GM18858 (cell line): Measurements from ENCODE around the gene IRX5.
A peak's percentile ranks its signal among the peaks of the same experiment; 100 is the strongest.

Experiments
- ATAC-seq: cut with Tn5 transposase; IDR thresholded peaks from one replicate; pipeline ENCODE4 v1.9.1; 2021; ENCODE audit not compliant: unreplicated experiment

The IRX5 gene

DNA sequence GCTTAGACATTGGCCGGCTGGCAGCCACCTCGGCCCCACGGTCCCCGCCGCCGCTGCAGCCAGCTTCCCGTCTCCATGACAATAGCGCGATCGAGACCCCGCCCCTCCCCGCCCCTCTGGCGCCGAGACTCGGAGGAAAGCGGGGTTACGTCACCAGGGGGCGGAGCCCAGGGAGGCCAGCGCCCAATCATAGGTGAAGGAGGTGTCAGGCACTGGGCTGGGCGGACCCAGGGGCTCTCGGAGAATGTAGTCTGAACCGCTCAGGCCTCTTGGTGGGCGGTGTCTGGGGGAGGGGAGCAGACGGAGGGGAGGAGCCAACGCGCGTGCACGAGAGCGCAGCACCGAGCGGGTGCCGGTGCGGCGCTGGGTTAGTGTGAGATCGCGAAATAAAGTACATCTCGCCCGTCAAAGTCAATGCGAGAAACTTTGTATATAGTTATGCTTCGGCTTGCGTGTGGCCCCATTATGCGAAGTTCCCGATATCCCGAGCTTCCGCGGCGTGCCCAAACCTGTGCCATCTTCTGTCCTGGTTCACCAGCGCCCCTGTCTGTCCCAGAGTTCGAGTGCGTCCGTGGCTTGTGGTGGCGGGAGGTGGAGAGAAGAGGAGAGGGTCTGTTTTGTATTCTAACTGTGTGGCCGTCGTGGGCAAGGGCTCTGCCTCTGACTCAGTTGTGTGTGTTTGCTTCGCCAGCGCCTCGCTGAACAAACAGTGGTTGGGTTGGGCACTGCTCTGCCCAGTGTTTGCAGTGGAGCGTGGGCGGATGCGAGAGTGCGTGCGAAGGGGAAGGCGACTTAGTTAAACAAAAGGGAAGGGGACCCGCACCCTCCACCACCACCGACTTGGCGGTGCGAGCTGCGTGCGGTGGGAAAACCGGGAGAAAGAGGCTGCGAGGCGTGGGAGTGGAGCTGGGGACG, 1.3 kb upstream of the IRX5 start:
- ATAC-seq, result peak; percentile 85

DNA sequence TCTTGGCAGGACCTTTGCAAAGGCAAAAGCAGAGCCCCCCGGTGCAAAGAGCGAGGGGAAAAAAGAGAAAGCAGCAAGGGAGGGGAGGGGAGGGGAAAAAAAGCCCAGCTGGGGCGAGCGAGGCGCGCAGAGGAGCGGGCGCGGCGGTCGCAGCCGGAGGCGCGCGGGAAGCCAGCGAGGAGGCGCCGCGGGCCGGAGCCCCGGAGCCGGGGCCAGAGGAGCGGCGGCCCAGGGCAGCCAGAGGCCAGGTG, 129 bp downstream of the IRX5 start:
- no peak for ATAC-seq

DNA sequence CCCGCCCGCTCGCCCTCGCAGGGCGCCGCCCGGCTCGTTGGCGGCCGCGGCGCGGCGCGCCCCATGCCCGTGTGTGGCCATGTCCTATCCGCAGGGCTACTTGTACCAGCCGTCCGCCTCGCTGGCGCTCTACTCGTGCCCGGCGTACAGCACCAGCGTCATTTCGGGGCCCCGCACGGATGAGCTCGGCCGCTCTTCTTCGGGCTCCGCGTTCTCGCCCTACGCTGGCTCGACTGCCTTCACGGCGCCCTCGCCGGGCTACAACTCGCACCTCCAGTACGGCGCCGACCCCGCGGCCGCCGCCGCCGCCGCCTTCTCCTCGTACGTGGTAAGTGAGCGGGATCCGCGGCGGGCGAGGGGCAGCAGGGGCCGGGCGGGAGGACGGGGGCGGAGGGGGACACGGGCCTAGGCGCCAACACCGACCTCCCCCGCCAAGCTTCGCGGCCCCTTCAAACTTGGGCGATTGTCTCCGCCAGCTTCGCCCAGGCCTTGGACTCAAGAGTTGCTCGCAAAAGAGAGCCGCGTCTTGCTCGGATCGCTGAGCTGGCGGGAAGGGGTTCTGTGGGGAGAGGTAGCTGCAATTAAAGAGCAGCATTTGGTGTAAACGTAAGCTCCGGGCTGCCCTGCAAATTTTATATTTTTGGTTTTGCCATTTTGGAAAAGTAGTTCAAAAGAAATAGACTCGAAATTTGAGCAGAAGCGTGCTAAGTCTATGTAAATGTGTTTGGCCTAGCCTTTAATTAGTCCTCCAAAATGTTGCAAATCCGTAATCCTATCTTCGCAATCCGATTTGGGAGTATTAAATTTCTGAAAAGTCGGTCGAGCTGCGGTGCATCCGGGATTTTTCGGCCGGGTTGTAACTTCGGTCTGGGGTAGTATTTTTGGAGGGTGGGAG, 702 bp downstream of the IRX5 start:
- ATAC-seq, result no peak

DNA sequence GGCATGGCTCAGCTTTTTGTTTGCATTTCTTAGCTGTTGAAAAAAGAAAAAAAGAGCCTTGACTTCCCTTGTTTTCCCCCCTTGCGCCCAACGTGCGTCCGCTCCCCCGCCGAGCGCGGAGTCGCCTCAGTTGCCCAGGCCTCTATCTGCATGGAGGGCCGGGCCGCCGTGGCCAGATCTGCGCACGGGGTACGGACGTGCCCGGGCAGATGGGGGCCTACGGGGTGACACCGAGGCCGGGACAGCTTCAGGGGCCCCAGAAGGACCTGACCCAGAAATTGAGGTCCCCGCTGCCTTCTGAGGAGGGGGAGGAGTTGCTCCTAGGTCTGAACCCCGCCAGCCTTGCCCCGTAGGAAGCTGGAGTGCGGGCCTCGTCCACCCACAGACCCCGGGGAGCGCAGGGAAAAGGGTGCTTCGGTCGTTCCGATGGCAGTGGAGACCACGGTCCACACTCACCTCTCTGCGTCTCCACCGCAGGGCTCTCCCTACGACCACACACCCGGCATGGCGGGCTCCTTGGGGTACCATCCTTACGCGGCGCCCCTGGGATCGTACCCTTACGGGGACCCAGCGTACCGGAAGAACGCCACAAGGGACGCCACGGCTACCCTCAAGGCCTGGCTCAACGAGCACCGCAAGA, 1.5 kb downstream of the IRX5 start:
- ATAC-seq, result no peak

DNA sequence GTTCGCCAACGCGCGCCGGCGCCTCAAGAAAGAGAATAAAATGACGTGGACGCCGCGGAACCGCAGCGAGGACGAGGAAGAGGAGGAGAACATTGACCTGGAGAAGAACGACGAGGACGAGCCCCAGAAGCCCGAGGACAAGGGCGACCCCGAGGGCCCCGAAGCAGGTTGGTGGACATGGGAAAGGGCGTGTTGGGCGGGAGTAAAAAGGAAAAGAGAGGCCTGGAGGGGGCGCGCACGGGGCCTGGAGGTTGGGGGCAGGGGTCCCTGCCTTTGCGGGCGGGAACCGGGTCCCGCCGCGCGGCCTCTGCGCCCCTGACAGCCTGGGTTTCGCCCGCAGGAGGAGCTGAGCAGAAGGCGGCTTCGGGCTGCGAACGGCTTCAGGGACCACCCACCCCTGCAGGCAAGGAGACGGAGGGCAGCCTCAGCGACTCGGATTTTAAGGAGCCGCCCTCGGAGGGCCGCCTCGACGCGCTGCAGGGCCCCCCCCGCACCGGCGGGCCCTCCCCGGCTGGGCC, 2.1 kb downstream of the IRX5 start:
- ATAC-seq, result no peak

DNA sequence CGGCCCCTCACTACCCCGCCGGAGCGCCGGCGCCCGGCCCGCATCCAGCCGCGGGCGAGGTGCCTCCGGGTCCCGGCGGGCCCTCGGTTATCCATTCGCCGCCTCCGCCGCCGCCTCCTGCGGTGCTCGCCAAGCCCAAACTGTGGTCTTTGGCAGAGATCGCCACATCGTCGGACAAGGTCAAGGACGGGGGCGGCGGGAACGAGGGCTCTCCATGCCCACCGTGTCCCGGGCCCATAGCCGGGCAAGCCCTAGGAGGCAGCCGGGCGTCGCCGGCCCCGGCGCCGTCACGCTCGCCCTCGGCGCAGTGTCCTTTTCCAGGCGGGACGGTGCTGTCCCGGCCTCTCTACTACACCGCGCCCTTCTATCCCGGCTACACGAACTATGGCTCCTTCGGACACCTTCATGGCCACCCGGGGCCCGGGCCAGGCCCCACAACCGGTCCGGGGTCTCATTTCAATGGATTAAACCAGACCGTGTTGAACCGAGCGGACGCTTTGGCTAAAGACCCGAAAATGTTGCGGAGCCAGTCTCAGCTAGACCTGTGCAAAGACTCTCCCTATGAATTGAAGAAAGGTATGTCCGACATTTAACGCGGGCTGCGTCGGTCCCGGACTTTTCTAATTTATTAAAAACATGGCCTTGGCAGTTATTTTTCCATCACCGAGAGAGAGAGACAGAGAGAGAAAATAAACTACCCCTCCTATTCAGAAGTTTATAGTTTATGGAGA, 2.8 kb downstream of the IRX5 start:
- no peak for ATAC-seq

DNA sequence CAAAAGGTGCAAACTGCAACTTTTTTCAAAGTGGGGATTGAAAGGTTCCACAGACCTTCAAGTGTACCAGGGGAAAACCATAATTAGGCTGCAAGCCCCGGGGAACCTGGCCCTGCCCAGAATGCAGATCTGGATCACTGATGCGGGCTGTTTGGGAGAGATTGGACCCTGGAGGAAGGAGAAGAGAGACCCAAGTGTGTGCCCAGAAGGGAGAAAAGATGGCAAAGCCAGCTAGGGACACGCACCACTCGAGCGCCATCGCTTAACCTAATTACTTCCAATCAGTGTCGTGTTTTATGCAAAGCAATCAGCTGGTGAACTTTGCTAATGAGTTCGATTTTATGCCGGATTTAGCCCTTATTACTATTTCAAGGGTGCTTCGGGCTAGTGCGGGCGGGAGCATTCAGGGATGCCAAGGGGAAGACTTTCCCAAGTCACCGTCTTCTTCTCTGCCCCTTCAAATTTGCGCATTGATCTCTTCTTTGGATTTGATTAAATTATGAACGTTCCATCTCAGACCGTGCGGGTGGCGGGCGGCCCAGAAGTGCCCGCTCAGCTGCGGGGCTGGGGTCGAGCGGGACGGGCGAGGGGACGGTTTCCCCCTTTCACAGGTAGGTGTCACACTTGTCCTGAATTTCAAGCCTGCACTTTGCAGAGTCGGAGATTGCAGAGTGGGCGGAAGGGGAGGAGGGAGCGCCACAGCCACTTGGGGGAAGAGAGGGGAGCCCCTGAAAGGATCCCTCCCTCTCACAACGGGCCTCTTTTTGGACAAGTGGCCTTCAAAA, 4.0 kb downstream of the IRX5 start:
- ATAC-seq, result no peak

DNA sequence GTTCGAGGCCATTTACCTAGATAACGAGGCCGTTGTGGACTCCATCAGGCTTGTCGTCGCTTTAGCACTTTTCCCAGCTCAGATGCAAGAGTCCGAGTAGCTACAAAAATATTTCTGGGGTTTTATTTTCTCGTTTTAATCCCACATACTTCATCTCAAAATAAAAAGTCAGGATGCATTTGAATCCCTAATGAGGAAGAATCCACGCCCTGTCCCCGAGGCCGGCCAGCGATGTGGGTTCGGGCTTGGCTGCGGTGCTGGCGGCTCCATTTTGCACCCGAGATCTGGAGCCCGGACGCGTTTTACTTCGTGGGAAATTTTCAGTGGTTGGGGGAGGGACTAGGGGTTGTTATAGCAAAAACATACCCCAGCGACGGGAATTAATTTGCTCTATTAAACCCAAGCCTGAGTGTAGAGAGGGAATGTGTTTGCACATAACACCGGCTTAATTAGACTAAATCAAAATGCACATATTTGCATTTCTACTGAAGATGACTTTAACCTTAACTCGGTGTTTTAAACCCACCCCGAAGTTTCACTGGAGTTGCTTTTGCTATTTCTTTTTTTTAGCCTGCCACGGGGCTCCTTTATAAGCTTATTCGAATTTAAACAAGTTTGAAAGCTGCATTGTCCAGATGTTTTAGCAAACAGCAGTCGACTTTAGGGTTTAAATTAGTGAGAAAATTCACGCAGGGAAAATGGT, 4.8 kb downstream of the IRX5 start:
- no peak for ATAC-seq

DNA sequence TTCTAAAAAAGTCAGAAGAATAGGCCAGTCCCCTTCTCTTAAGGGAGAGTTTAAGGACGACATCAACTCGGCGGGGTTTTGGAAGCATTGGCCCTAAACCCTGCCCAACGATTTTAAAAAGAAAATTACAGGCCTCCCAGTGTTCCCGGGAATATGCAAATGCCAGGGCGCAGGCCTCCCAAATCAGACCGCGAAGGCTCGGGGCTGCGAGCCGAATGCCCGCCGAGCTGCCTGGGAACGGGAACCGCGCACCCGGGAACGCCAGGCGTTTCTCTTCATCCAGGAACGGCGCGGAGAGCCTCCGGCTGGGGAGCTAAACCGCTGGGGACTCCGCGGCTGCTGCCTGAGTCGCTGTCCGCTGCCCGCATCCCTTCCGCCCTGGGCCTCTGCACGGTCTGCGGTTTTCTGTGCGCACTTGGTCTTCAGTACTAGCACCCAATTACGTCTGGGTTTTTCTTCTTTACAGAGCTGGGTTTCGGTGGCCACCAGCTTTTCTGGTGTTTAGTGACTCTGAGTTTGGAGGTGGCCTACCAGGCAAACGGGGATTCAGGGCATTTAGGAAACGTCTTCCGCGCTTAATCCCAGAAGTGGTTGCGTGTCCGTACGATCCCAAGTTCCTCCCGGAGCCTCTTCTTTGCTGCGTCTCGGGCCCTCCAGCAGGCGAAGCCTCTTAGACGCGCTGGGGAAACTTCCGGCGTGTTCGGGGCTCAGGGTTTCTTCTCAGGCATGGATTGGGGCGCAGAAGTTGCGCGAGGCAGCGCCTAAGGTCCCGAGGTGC, 5.7 kb downstream of the IRX5 start:
- ATAC-seq, result no peak

DNA sequence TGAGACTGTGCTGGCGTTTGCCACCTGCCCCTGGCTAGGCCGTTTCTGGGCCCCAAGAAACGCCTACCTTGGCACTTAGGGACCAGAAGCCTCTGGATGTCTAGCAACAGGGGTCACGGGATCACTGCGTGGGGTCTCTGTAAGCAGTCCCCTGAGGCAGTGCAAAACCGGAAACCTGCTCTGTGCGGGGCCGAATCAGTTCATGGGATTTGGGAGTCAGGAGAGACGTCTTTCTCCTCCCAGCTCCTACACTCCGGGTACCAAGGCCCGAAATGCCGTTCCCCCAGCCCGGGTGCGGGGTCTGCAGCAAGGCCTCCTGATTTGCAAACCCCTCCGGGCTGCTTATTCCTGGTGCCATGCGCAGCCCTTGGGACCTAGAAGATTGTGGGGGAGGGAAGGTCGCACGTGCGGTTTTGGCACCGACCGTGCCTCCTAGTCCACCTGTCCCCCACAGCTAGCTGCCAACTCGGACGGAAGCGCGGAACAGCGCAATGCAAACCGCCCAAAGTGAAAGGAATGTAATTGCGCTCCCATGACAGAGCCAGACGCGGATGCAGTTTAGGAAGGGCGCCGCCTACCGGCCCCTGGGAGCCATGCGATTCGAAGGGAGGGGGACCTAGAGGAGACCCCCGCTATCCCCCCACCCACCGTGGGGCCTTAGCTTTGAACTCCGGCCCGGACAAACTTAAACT, 6.5 kb downstream of the IRX5 start:
- ATAC-seq, result no peak

DNA sequence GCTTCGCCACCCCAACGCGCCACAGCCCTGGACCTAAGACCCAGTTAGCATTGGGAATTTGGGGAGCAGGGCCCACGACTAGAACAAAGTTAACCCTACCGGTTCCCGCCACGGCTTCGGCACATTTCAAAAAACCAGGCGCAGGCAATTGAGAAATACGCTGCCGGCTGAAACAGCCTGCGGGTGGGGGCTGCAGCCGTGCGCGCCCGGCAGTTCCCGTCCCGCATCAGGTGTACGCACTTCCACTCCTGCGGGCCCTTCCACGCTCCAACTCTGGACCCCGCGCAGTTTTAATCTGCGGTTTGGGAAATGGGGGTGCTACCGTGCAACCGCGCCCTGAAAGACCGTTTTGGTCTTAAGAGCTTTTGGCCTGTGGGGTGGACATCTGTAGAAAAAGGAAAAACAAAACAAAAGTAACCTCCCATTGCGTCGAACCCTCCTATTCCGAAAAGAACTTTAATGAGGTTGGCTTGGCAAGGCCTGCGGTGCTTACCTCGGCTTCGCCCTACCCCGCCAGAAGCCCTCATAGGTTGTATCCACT, 7.1 kb downstream of the IRX5 start:
- no peak for ATAC-seq

DNA sequence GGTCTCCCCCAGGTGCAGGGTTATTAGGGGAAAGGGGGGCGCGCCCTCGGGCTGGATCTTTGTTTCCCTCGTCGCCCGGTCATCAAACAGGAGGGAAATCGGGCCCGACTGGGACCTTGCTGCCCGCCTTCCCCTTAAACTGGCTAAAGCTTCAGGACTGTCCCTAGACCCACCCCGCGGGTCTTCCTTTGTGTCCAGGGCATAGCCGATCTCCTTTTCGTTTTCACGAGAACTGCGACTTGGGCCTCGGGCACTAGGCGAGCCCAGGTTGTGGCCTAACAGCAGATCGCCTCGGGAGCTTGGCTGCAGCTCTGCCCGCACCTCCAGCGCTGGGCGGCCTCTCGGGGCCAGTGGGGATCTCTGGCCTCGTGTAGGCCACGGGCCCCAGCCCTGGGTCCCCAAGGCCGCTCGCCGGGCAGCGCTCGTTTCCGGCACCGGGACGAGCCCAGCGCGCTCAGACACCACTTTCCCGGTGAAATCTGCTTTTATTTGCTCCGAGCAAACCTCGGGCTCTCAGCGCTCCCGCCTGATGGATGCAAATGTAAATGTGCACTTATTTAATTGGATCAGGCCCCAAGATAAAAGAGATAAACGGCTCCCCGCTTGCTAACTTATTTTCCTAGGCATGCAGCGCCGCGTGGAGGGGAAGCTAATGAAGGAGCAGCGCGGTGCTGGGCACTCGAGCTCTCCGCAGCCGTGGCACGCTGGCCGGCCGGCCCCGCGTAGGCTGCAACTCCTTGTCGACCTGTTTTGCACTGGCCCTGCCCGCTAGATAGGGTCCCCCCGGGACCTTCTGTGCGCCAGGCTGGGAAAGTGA, 7.8 kb downstream of the IRX5 start:
- ATAC-seq, result no peak

DNA sequence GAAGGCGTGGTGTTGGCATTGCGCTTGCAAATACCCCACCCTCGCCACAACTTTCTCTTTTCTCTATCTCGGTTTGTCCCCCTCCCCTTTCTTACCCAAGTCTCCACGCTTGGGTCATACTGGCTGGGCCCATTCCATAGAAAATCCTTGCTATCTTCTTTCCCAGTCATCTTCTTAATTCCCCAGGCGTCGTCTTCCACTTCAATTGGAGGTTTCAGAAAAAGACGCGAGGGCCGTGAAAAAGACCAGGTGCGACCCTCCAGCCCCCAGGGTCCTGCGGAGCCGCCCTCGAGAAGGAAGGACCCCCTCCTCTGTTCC, 8.3 kb downstream of the IRX5 start:
- no peak for ATAC-seq

DNA sequence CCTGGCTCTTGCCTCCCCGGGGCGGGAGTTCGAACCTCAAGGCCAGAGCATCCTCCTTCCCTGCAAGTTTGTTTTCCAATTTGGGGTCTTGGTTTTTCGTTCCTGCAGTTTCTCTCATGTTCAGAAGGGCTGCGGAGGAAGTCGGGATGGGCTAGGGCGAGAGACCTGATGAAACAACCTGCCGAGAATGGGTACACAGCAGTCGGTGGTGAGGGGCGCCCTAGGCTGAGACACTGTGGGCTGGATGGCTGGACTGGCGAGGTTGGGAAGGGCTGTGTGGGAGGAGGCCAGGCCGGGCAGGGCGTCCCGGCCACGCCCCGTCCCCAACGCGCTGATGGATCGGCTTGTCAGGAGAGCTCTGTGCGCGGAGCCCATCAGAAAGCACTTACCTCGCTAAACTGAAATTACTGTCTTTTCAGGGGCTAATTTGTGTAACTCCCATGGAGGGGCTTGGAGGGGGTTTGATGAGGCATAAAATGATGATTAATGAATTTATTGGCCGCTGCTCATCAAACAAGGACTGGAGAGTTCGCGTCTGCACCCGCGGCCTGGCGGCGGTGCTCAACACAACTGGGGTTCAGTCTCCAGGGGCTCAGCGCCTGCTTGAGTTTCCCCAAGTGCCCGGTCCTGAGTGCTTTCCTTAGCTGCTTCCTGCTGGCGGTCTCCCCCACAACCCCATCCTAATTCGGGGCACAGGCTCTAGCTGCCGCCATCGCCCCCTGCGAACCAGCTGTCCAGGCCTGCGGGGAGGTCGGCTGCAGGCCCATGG, 9.0 kb downstream of the IRX5 start:
- no peak for ATAC-seq

DNA sequence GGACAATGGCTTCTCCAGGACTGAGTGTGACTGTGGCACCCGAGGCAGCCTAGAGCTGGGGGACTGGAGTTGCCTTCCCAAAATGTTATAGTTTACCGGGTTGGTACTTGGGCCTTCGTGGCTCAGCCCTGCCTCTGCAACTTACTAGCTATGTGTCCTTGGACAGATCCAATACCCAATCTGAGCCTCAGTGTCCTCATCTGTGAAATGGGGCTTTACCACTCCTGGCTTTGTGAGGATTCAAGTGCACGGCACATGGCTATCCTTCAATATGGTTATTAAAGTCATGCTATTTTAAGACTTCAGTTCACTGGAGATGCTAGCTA, 9.6 kb downstream of the IRX5 start:
- no peak for ATAC-seq

DNA sequence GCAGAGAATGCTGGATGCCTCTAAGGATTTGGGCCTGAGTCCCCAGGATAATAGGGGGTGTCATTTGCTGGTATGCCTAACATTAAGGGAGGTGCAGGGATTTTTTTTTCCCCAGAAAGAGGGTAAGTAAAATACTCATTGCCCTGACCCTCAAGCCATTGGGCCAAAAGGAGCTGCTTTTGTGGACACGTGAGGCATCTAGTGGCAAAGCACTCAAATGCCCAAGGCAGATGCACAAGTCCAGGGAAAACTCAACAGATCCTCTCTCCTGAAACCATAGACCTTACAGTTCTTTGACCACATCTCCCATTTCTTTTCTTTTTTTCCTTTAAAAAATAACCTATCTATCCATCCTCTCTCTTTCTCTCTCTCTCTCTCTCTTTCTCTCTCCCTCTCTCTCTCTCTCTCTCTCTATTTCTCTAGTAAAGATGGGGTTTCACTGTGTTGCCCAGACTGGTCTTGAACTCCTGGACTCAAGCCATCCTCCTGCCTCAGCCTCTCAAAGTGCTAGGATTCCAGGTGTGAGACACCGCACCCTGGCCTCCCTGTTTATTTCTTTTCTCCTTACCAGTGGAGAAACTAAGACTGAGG, 11.8 kb downstream of the IRX5 start:
- ATAC-seq, result no peak
